GM19099 (cell line): Measurements from ENCODE around the gene PKP2.

Experiments used
- POLR2A ChIP-seq: IDR thresholded peaks from 3 replicates; pipeline ENCODE4 v1.6.1; 2011; ENCODE audit warnings: low read depth; ENCODE audit not compliant: insufficient read length; ENCODE audit errors: extremely low read depth

PKP2 gene

GRCh38 chr12:32765906-32766305 is 130.7 kb downstream of the PKP2 start:
- no peak for TF ChIP-seq POLR2A

GRCh38 chr12:32761716-32762115 is 134.9 kb downstream of the PKP2 start:
- no peak for TF ChIP-seq POLR2A

GRCh38 chr12:32757157-32757556 is 139.4 kb downstream of the PKP2 start:
- TF ChIP-seq POLR2A, result no peak

DNA sequence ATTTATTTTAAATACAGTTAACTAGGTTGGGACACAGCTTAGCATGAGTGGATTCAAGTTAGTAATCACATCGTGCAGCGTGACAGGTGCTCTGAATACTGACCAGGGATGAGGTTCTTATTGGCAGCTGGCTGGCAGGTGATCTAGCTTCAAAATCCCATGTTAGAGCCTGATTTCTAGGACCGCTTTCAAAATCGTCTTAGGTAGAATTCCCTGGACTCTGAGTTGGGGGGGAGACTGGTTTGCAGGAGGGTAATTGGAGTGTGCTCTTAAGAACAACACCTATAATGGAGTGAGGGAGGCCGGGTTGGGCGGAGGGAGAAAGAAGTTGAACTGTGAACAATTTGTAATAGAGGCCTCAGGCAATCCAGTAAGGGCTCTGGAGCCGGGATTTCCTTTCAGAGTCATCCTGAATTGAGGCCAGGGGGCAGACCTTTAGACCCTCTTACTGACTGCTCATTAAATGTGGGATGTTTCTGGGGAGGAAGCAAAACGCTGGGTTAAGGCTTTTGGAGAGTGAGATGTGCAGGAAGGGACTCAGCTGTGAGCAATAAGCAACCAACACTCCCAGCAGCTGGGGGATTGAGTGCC is 140.0 kb downstream of the PKP2 start:
- TF ChIP-seq POLR2A, result no peak

DNA sequence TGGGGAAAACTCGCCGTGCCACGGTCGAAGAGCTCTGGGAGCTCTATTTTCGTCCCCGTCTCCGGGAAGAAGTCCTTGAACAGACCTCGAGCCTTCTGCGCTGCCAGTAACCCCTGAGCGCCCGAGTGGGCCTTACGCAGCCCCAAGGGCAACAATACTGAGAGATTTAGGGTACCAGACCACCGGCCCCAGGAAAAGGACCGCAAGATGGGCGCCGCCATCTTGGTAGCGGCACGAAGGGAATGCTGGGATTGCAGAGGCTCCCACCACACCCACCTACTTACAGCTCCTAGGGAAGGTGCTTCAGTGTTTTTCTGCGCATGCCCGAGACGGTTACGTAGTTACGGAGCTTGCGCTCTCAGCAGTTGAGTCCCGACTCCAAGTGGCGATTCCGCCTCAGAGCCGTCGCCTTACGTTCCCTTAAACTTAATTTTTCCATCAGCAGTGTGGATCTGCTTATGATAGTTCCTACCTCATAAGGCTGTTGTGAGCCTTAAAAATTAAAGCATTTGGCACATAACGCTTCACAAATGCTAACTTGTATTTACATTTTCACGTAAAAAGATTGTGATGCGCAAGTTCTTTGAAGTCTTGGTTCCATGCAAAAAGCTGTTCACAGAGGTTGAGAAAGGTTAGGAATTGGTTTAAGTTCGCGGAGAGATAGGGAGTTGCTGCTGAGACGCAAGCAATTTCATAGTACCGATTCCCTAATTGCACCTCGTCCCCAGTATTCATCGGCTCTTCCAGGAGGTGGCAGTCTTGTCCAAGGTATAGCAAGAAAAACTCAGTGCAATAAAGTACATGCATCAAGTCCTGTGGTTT is 140.7 kb downstream of the PKP2 start, which contains the start of gene YARS2:
Gene YARS2 (minus strand): TSS at position 244 of the 822 bp plus-strand sequence. CDS start 23 bp downstream, at position 221.
- peak; percentile 95 for TF ChIP-seq POLR2A

- TF ChIP-seq POLR2A, result peak; percentile 29
Observed at GRCh38 chr12:32755051-32755653, 141.4 kb downstream of the PKP2 start.

- no peak for TF ChIP-seq POLR2A
Observed at GRCh38 chr12:32754111-32754510, 142.5 kb downstream of the PKP2 start.

GRCh38 chr12:32753605-32754004 is 143.0 kb downstream of the PKP2 start:
- no peak for TF ChIP-seq POLR2A

GRCh38 chr12:32743264-32743663 is 153.3 kb downstream of the PKP2 start:
- TF ChIP-seq POLR2A, result no peak

DNA sequence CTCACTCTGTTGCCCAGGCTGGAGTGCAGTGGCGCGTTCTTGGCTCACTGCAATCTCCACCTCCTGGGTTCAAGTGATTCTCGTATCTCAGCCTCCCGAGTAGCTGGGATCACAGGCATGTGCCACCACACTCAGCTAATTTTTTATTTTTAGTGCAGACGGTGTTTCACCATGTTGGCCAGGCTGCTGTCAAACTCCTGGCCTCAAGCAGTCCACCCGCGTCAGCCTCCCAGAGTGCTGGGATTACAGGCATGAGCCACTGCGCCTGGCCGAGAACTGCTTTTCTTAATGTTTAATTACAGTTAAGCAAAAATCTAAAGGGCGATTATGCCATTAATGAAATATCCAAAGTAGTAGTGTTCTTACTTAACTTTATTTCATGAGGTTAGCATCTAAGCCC is 154.4 kb downstream of the PKP2 start:
- no peak for TF ChIP-seq POLR2A
